Uterus (tissue), 4 donors: Measurements from ENCODE around the gene RAPGEF5. TPM values are rescaled to one million over a fixed set of nuclear protein-coding genes. Genes with fewer than 3 reads are reported as not detected.
A peak's percentile ranks its signal among the peaks of the same experiment; 100 is the strongest.

Experiments used
- DNase-seq, 2 donors: peaks; one replicate each; pipeline ENCODE4 v3.0.0-alpha.2; 2019 to 2020
- H3K27ac ChIP-seq, 2 donors: fragments of 200-600 bp; sonication (generic); 1 replicate in 1 of 2; 2 replicates in 1 of 2; pipeline ENCODE4 v1.5.1; 2016 to 2018
- H3K27me3 ChIP-seq, 2 donors: fragments of 200-600 bp; sonication (generic); one replicate each; pipeline ENCODE4 v1.5.1; 2018 to 2019; ENCODE audit warnings: control low read depth in 1 of 2
- H3K36me3 ChIP-seq, 2 donors: fragments of 200-600 bp; sonication (generic); one replicate each; pipeline ENCODE4 v1.5.1; 2019; ENCODE audit warnings: control low read depth in 1 of 2
- H3K4me1 ChIP-seq, 2 donors: fragments of 200-600 bp; sonication (generic); one replicate each; pipeline ENCODE4 v1.5.1; 2018 to 2019; ENCODE audit warnings: control low read depth in 1 of 2
- H3K4me3 ChIP-seq, 2 donors: fragments of 200-600 bp; sonication (generic); 1 replicate in 1 of 2; 2 replicates in 1 of 2; pipeline ENCODE4 v1.5.1; 2018 to 2019; ENCODE audit warnings: mild to moderate bottlenecking in 1 of 2
- H3K9me3 ChIP-seq, 2 donors: fragments of 200-600 bp; sonication (generic); one replicate each; pipeline ENCODE4 v1.5.1; 2019; ENCODE audit warnings: control low read depth in 1 of 2
- POLR2A ChIP-seq, 2 donors: fragments of 450-650 bp; IDR thresholded peaks; one replicate each; pipeline ENCODE4 v1.6.1; 2016; ENCODE audit warnings: antibody characterized with exemption in 2 of 2, mild to moderate bottlenecking in 1 of 2, moderate library complexity in 1 of 2
- intact Hi-C: fragments of 100-400 bp; cut with DNase I; formaldehyde crosslinking; loops from one replicate; pipeline ENCODE4 v1.15.1; 2023; ENCODE audit warnings: low total_unique reads
- total RNA-seq, 4 donors: library from RNA; depleted of rRNA in 3 of 4; stranded (reverse); fragments of >200 nt in 3 of 4; gene quantifications; one replicate each; pipeline versions ENCODE4 v1.1.0 to v1.2.4, GENCODE V29; 2014 to 2023
- TF ChIP-seq, protein P1 (sequence below), 4 experiments: fragments of 200-600 bp in 2 of 4; fragments of 450-650 bp in 2 of 4; sonication (generic) in 2 of 4; IDR thresholded peaks; one replicate each; pipeline ENCODE4 v1.5.1; 2016 to 2019; ENCODE audit warnings: antibody characterized with exemption in 4 of 4, mild to moderate bottlenecking in 2 of 4, moderate library complexity in 1 of 4
- donor health status: DM: yes; HTN: yes; CAD: no.

RAPGEF5 gene
- total RNA-seq, 4 donors from 2014 or later = 44.7 to 124 (median 55.1) TPM

DNA sequence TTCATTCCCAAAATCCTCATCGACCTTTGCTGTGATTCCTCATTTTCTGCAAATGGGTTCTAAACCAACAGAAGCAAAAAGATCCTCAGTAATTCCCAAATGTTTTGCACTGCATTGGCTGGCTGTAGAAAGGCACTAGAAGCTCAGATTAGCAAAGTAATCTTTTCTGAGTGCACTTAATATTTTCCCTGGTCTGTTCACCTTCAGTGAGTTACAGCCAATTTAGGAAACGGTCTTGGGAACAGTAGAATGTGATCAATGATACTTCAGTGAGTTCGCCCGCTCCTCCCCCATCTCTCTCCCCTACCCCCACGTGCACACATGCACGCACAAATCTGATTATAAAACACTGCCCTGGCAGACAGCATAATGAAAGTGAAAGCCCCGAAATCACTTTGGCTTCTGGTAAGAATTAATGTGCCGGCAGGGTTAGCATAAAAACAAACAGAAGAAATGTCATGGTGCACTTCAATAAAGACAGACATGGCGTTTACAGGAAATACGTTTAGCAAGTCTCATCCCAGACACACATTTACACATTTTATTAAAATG lies 209.9 kb downstream of the RAPGEF5 start:
- Histone ChIP-seq H3K4me3 (peak overlapping the region in 1 of 2 donors; percentile 20), H3K4me1 (no peaks in the 10 kb centered on the region), H3K27ac (peak overlapping the region in 1 of 2 donors; percentile 60), H3K27me3 (no peaks in the 10 kb centered on the region), H3K36me3 (no peaks in the 10 kb centered on the region), H3K9me3 (no peaks in the 10 kb centered on the region)
- no peak for TF ChIP-seq POLR2A (IDR thresholded peaks at IDR 0.05)
- TF ChIP-seq, protein P1, sequence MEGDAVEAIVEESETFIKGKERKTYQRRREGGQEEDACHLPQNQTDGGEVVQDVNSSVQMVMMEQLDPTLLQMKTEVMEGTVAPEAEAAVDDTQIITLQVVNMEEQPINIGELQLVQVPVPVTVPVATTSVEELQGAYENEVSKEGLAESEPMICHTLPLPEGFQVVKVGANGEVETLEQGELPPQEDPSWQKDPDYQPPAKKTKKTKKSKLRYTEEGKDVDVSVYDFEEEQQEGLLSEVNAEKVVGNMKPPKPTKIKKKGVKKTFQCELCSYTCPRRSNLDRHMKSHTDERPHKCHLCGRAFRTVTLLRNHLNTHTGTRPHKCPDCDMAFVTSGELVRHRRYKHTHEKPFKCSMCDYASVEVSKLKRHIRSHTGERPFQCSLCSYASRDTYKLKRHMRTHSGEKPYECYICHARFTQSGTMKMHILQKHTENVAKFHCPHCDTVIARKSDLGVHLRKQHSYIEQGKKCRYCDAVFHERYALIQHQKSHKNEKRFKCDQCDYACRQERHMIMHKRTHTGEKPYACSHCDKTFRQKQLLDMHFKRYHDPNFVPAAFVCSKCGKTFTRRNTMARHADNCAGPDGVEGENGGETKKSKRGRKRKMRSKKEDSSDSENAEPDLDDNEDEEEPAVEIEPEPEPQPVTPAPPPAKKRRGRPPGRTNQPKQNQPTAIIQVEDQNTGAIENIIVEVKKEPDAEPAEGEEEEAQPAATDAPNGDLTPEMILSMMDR (IDR thresholded peaks at IDR 0.05) = no peak
- intact Hi-C loops = no loop called here
- peak in 1 of 2 donors; percentile 22 for DNase-seq

DNA sequence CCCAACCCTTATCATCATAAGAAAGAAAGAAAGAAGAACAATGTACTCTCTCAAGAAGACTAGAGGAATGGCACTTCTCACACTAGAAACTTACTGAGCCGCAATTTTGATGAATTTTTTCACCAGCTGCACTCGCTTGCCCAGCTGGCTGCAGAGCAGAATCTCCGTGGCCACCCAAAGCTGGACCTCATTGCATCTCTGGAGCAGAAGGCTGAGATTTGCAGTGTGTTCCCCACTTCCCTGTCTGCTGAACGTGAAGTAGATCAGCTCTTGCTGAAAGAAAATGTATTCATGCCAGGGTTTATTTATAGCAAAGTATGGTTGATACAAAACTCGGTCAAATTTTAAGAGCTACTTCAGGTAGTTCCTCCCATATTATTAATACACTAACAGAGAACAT lies 212.0 kb downstream of the RAPGEF5 start:
- H3K9me3 ChIP-seq = no peaks in the 10 kb centered on the region
- intact Hi-C loops = no loop called here
- H3K4me1 ChIP-seq = no peaks in the 10 kb centered on the region
- no peak for DNase-seq
- no peak overlapping the region for H3K4me3 ChIP-seq
- no peak overlapping the region for H3K27ac ChIP-seq
- H3K36me3 ChIP-seq = no peaks in the 10 kb centered on the region
- H3K27me3 ChIP-seq = no peaks in the 10 kb centered on the region
- no peak for TF ChIP-seq POLR2A (IDR thresholded peaks at IDR 0.05)
- TF ChIP-seq, protein P1 (IDR thresholded peaks at IDR 0.05) = no peak

DNA sequence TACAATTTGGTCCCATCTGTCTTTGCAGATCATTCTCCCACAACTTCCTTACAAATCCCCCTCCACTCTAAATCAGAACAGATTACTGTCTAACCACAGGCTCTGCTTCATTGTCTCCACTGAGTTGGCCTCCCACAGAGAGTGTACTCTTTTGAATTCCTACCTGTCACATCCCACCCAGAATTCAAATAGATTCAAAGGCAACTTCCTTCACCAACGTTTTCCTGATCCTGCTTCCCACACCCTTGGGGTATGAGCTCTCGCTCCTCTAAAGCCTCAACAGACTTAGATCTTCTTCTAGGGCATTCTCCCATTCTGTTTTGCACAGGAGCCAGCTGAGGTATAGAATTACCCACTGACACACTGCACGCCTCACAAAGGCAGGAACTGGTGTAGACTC lies 213.5 kb downstream of the RAPGEF5 start:
- H3K27ac ChIP-seq = no peak overlapping the region
- intact Hi-C loops = no loop called here
- H3K9me3 ChIP-seq = no peaks in the 10 kb centered on the region

DNA sequence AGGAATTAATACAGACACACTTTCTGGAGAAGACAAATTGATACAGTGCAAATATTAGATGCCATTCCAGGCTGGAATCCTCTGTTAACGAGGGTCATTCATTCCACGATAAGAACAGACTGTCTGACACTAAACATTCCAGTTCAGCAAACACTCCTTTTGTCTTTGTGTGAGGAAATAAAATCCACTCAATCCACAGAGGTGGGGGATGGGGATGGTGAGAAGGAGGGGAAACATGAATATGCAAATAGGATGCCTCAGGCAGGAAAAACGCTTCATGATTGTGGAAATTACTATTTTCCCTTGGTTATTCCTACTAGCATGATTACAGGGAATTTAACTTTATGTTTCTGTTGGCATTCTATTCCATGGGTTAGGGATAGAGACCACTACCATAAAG lies 214.4 kb downstream of the RAPGEF5 start:
- Histone ChIP-seq H3K4me3 (no peak overlapping the region), H3K36me3 (no peaks in the 10 kb centered on the region), H3K9me3 (no peaks in the 10 kb centered on the region), H3K27me3 (no peaks in the 10 kb centered on the region), H3K4me1 (no peaks in the 10 kb centered on the region), H3K27ac (no peak overlapping the region)
- TF ChIP-seq, protein P1 (IDR thresholded peaks at IDR 0.05) = no peak
- TF ChIP-seq POLR2A (IDR thresholded peaks at IDR 0.05) = no peak
- no peak for DNase-seq
- intact Hi-C loops = no loop called here

More for the DNA sequence above, 213.5 kb downstream of the RAPGEF5 start:
- no peaks in the 10 kb centered on the region for H3K4me1 ChIP-seq
- no peaks in the 10 kb centered on the region for H3K27me3 ChIP-seq
- TF ChIP-seq, protein P1 (IDR thresholded peaks at IDR 0.05) = no peak
- TF ChIP-seq POLR2A (IDR thresholded peaks at IDR 0.05) = no peak
- H3K36me3 ChIP-seq = no peaks in the 10 kb centered on the region
- H3K4me3 ChIP-seq = no peak overlapping the region
- no peak for DNase-seq

DNA sequence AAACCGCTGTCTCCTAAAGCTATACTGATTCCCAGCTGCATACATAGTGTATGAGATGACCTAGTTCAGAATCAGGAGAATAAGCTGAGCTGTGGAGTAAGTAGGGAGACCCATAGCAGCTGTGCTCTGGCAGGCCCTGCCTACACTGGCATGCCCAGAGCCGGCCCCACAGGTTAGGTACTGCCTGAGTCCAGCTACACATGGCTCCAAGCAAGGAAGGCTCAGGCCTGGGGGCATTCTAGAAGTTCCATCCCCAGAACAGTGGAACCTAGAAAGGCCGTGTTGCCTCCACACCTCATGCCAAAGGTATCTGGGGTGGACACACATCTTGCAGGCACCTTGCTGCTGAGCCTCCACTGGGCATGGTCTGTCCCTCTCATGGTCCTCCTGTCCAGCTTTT lies 215.6 kb downstream of the RAPGEF5 start:
- Histone ChIP-seq H3K4me1 (no peaks in the 10 kb centered on the region), H3K4me3 (no peak overlapping the region), H3K9me3 (no peaks in the 10 kb centered on the region), H3K36me3 (no peaks in the 10 kb centered on the region), H3K27ac (no peak overlapping the region), H3K27me3 (no peaks in the 10 kb centered on the region)
- TF ChIP-seq POLR2A (IDR thresholded peaks at IDR 0.05) = no peak
- TF ChIP-seq, protein P1 (IDR thresholded peaks at IDR 0.05) = no peak
- no peak for DNase-seq
- intact Hi-C loops = no loop called here
